Right lobe of liver (tissue), 4 donors: Measurements from ENCODE around the gene CLCN7.

Experiments used
- CTCF ChIP-seq, 4 donors: fragments of 200-600 bp in 3 of 4; fragments of 450-650 bp in 1 of 4; IDR thresholded peaks; one replicate each; pipeline versions ENCODE4 v1.5.1 to v1.8.0; 2016 to 2022; ENCODE audit warnings: antibody characterized with exemption in 4 of 4, mild to moderate bottlenecking in 2 of 4
- POLR2A ChIP-seq: fragments of 450-650 bp; IDR thresholded peaks from one replicate; pipeline ENCODE4 v1.6.1; 2017; ENCODE audit warnings: antibody characterized with exemption, mild to moderate bottlenecking
- donor health status: DM: no; HTN: no; CAD: no.
- donor health status: DM: no; HTN: no; CAD: no.
- donor health status: DM: no; HTN: yes; CAD: no.

GRCh38 chr16:1408171-1408837 is 66.5 kb downstream of the CLCN7 start:
- TF ChIP-seq CTCF (IDR thresholded peaks at IDR 0.05) (no peak), POLR2A (no peak)
